K562 (cell line): ENCODE measurements around the gene NEURL2. TPM values are rescaled to one million over a fixed set of nuclear protein-coding genes. Genes with fewer than 3 reads are reported as not detected.

ENCODE experiments used
- ATAC-seq: fragments of 200-7000 bp; cut with Tn5 transposase; 3 replicates; pipeline ENCODE4 v1.9.1; 2020; ENCODE audit warnings: moderate library complexity
- BruUV-seq: library from RNA; stranded (reverse); fragments of 400-500 nt; replicated peaks from 2 replicates; lab custom pipeline; 2021; lab: Mats Ljungman, UMichigan
- CTCF ChIA-PET: fragments of 300-600 bp; formaldehyde crosslinking; extraction: SDS; loops from one replicate; lab custom pipeline; 2021; ENCODE audit warnings: low intra/inter-chr PET ratio; lab: Yijun Ruan, JAX
- POLR2A ChIA-PET: fragments of 300-600, 350-650 bp; sonication (Branson Sonifier 250); formaldehyde crosslinking; extraction: SDS; loops from one replicate; lab custom pipeline; 2021; ENCODE audit warnings: antibody characterized with exemption, inconsistent platforms; lab: Yijun Ruan, JAX
- DNase-seq, 4 experiments: peaks; one replicate each; pipeline versions ENCODE4 v3.0.0 to v3.0.0-alpha.2; 2011 to 2018; ENCODE audit warnings: low spot score in 3 of 4, mixed read lengths in 3 of 4; ENCODE audit errors: extremely low read depth in 1 of 4
- FAIRE-seq: peaks from 2 replicates; lab custom pipeline; 2011; peaks lifted over from hg19 to GRCh38; lab: Jason Lieb, UNC
- H2AFZ ChIP-seq: 2 replicates; pipeline ENCODE4 v1.6.0; 2011; ENCODE audit warnings: low read depth, low read length, control low read depth, inconsistent platforms
- H3K27ac ChIP-seq: fragments of 200-600 bp; 3 replicates; pipeline ENCODE4 v1.8.0; 2011; ENCODE audit warnings: low read depth, mild to moderate bottlenecking, control low read depth, inconsistent platforms, low read length, moderate library complexity, mixed read lengths; ENCODE audit errors: extremely low read depth
- H3K27me3 ChIP-seq, 2 experiments: fragments of 300-600 bp in 1 of 2; 2 replicates in 1 of 2; 3 replicates in 1 of 2; pipeline versions ENCODE4 v1.6.0 to v1.8.0; 2011; ENCODE audit warnings: inconsistent platforms in 2 of 2, low read length in 2 of 2, mild to moderate bottlenecking in 1 of 2, mixed read lengths in 1 of 2, moderate library complexity in 1 of 2; ENCODE audit not compliant: control insufficient read depth in 2 of 2, insufficient read depth in 2 of 2
- H3K36me3 ChIP-seq: fragments of 300-600 bp; 3 replicates; pipeline ENCODE4 v1.8.0; 2011; ENCODE audit warnings: mild to moderate bottlenecking, low read length, inconsistent platforms; ENCODE audit not compliant: control insufficient read depth, insufficient read depth
- H3K4me1 ChIP-seq, 2 experiments: fragments of 200-600 bp in 1 of 2; replicated peaks in 1 of 2; 2 replicates in 1 of 2; 3 replicates in 1 of 2; pipeline versions ENCODE4 v1.5.1 to v1.8.0; 2011; ENCODE audit warnings: inconsistent platforms in 2 of 2, low read length in 2 of 2, mild to moderate bottlenecking in 1 of 2, mixed read lengths in 1 of 2, moderate library complexity in 1 of 2; ENCODE audit not compliant: control insufficient read depth in 2 of 2, insufficient read depth in 2 of 2
- H3K4me2 ChIP-seq: 2 replicates; pipeline ENCODE4 v1.6.1; 2011; ENCODE audit warnings: low read length, control low read depth, inconsistent platforms, mixed read lengths; ENCODE audit not compliant: insufficient read depth
- H3K4me3 ChIP-seq: fragments of 200-600 bp; sonication (generic), shearing (Covaris generic); 2 replicates; pipeline ENCODE4 v1.5.1; 2016; ENCODE audit warnings: control low read depth, inconsistent platforms
- H3K79me2 ChIP-seq: fragments of 200-600 bp; 3 replicates; pipeline ENCODE4 v1.8.0; 2011; ENCODE audit warnings: low read length, inconsistent platforms; ENCODE audit not compliant: control insufficient read depth, insufficient read depth
- H3K9ac ChIP-seq, 2 experiments: 2 replicates each; pipeline versions ENCODE4 v1.6.0 to v1.6.1; 2011; ENCODE audit warnings: low read depth in 2 of 2, low read length in 2 of 2, control low read depth in 1 of 2, inconsistent platforms in 1 of 2, mild to moderate bottlenecking in 1 of 2, mixed read lengths in 1 of 2; ENCODE audit not compliant: insufficient read depth in 1 of 2
- H3K9me1 ChIP-seq: one replicate; pipeline ENCODE4 v1.6.0; 2011; ENCODE audit warnings: inconsistent platforms, mild to moderate bottlenecking, low read length, moderate library complexity; ENCODE audit not compliant: control insufficient read depth, insufficient read depth
- H3K9me3 ChIP-seq: replicated peaks from 2 replicates; pipeline ENCODE4 v1.5.1; 2011; ENCODE audit warnings: low read depth, low read length, inconsistent platforms; ENCODE audit not compliant: control insufficient read depth, insufficient read depth
- H4K20me1 ChIP-seq: replicated peaks from 2 replicates; pipeline ENCODE4 v1.6.1; 2011; ENCODE audit warnings: low read length, inconsistent platforms, mixed read lengths; ENCODE audit not compliant: control insufficient read depth, insufficient read depth
- C11orf30 ChIP-seq: fragments of 450-650 bp; IDR thresholded peaks from 2 replicates; pipeline ENCODE4 v1.6.1; 2016; ENCODE audit warnings: low read depth, mild to moderate bottlenecking
- CREB5 ChIP-seq: fragments of 250-450 bp; sonication (Bioruptor Pico); IDR thresholded peaks from 2 replicates; pipeline ENCODE4 v1.5.0; 2020; ENCODE audit warnings: mild to moderate bottlenecking
- FOXP4 ChIP-seq: sonication (generic); formaldehyde crosslinking; IDR thresholded peaks from 2 replicates; pipeline ENCODE4 v1.8.0; 2022; ENCODE audit warnings: mild to moderate bottlenecking, missing genetic modification reagents, borderline replicate concordance
- HMG20A ChIP-seq: fragments of 450-650 bp; formaldehyde crosslinking; conservative IDR thresholded peaks from 2 replicates; pipeline ENCODE4 v1.4.0; 2020; ENCODE audit warnings: mild to moderate bottlenecking, mixed read lengths
- NELFE ChIP-seq: IDR thresholded peaks from 2 replicates; pipeline ENCODE4 v1.6.1; 2011; ENCODE audit warnings: mild to moderate bottlenecking; ENCODE audit not compliant: insufficient read depth, insufficient read length
- NFXL1 ChIP-seq: fragments of 450-650 bp; formaldehyde crosslinking; IDR thresholded peaks from 2 replicates; pipeline ENCODE4 v1.4.0; 2021; ENCODE audit warnings: mild to moderate bottlenecking
- POLR2G ChIP-seq: fragments of 200-400 bp; formaldehyde crosslinking; IDR thresholded peaks from 2 replicates; pipeline ENCODE4 v1.6.1; 2017; ENCODE audit warnings: low read depth, mild to moderate bottlenecking, antibody characterized with exemption, low read length, moderate library complexity
- SIN3A ChIP-seq, 2 experiments: fragments of 150-350 bp in 1 of 2; IDR thresholded peaks; 2 replicates each; pipeline ENCODE4 v1.6.1; 2011 to 2016; ENCODE audit warnings: borderline replicate concordance in 2 of 2, low read depth in 2 of 2, low read length in 2 of 2, mild to moderate bottlenecking in 2 of 2, moderate library complexity in 2 of 2; ENCODE audit not compliant: control insufficient read depth in 1 of 2
- WGBS: fragments of 100-300 bp; shearing (Covaris generic); methylation state at CpG from one replicate; pipeline ENCODE4 v1.1.6; 2016; ENCODE audit warnings: low coverage, mixed read lengths; ENCODE audit not compliant: insufficient coverage; ENCODE audit errors: missing lambda C conversion rate; 5-methylcytosine and 5-hydroxymethylcytosine counted together
- in situ Hi-C: fragments of 300-500 bp; cut with MboI; formaldehyde crosslinking; loops from 4 replicates; pipeline ENCODE4 v1.15.0; 2018; ENCODE audit warnings: inconsistent platforms, mixed read lengths
- intact Hi-C: fragments of 100-400 bp; cut with micrococcal nuclease; formaldehyde crosslinking; loops from 2 replicates; pipeline ENCODE4 v1.14.2; 2022
- polyA plus RNA-seq, 8 experiments: library from polyadenylated mRNA; depleted of rRNA in 4 of 8; stranded (reverse) in 5 of 8; unstranded in 3 of 8; fragments of >200 nt; fragmentation: Nextera tagmentation in 2 of 8; fragmentation: Illumina TruSeq in 1 of 8; extraction: Ambion mirVana in 2 of 8; extraction: Trizol in 1 of 8; gene quantifications; 2 replicates each; pipeline versions ENCODE4 v1.2.1 to v1.2.3, GENCODE V29; 2011 to 2014; ENCODE audit warnings: inconsistent platforms in 1 of 8, missing spikeins in 1 of 8
- total RNA-seq, 7 experiments: library from RNA; depleted of rRNA in 6 of 7; stranded (reverse); fragments of >200 nt in 6 of 7; fragmentation: Illumina TruSeq in 2 of 7; extraction: Trizol in 2 of 7; gene quantifications; 2 replicates each; pipeline versions ENCODE4 v1.2.1 to v1.2.3, GENCODE V29; 2011 to 2021; ENCODE audit warnings: low replicate concordance in 1 of 7

NEURL2 gene
- total and polyA plus RNA-seq, 9 of the 15 experiments (the other 6 are each of a cell fraction or from before 2014, with no cell fraction given), result 0.22 to 1.9 (median 0.50) TPM; not detected in 1

- intact Hi-C loops, result loop anchor here (5.0 kb wide), 1 partner anchor 68 kb away; no protein-coding TSS in a partner anchor
- WGBS, result 97% methylated on average over 7 of the region's 12 CpGs
Measured at GRCh38 chr20:45894797-45895196, 3.8 kb upstream of the NEURL2 start.

GRCh38 chr20:45893831-45894230 lies 2.8 kb upstream of the NEURL2 start:
- 82% methylated on average over 4 of the region's 4 CpGs for WGBS
- POLR2A ChIA-PET, result interaction anchor here (0.6 to 3.3 kb wide), 7 partner anchors 8 to 105 kb away, joined by 3 to 9 read pairs (median 6); partner anchors contain the start of gene ZSWIM1
- CTCF ChIA-PET, result interaction anchor here (0.6 kb wide), 1 partner anchor 54 kb away, joined by 3 read pairs; no protein-coding TSS in a partner anchor

More at GRCh38 chr20:45894797-45895196, 3.8 kb upstream of the NEURL2 start:
- Histone ChIP-seq H4K20me1 (no peaks in the 10 kb centered on the region), H3K36me3 (peaks cover 56% of the 10 kb centered on the region; the same call in 2 of the 3 replicates), H3K27me3 (no peaks in the 10 kb centered on the region), H3K4me3 (no peak overlapping the region), H3K79me2 (peaks cover 7% of the 10 kb centered on the region; the same call in 1 of the 3 replicates), H3K9ac (no peak overlapping the region), H3K27ac (no peak overlapping the region), H2AFZ (no peak overlapping the region), H3K4me1 (peaks cover 7 to 32% of the 10 kb centered on the region in 2 experiments), H3K9me1 (no peaks in the 10 kb centered on the region), H3K4me2 (no peak overlapping the region), H3K9me3 (no peaks in the 10 kb centered on the region)
- ATAC-seq (no peak), FAIRE-seq (no peak), DNase-seq (no peak)
- TF ChIP-seq POLR2G, result peak; percentile 61
- TF ChIP-seq NFXL1 (CRISPR knock-in tag), result no peak
- TF ChIP-seq HMG20A (CRISPR knock-in tag), result no peak
- BruUV-seq, result no TSS peak
- POLR2A ChIA-PET, result interaction anchor here (0.6 to 1.3 kb wide), 3 partner anchors 10 to 1080 kb away, joined by 3 to 4 read pairs (median 3); no protein-coding TSS in a partner anchor
- CTCF ChIA-PET, result no interaction called here
- in situ Hi-C loops, result no loop called here

More at GRCh38 chr20:45893831-45894230, 2.8 kb upstream of the NEURL2 start:
- H3K4me3 ChIP-seq, result no peak overlapping the region
- BruUV-seq, result no TSS peak
- peaks cover 7 to 32% of the 10 kb centered on the region in 2 experiments for H3K4me1 ChIP-seq
- no peaks in the 10 kb centered on the region for H3K9me1 ChIP-seq
- no peak overlapping the region for H3K4me2 ChIP-seq
- DNase-seq, result no peak
- H3K27me3 ChIP-seq, result no peaks in the 10 kb centered on the region
- H3K27ac ChIP-seq, result no peak overlapping the region
- ATAC-seq, result no peak
- H3K9me3 ChIP-seq, result no peaks in the 10 kb centered on the region
- H3K79me2 ChIP-seq, result peaks cover 7% of the 10 kb centered on the region; the same call in 1 of the 3 replicates
- FAIRE-seq, result peak; percentile 32
- peaks cover 49% of the 10 kb centered on the region; the same call in 2 of the 3 replicates for H3K36me3 ChIP-seq
- H2AFZ ChIP-seq, result no peak overlapping the region
- in situ Hi-C loops (no loop called here), intact Hi-C loops (loop anchor here (5.0 kb wide), 1 partner anchor 68 kb away; no protein-coding TSS in a partner anchor)
- no peak for TF ChIP-seq FOXP4 (CRISPR knock-in tag)
- no peak for TF ChIP-seq SIN3A (IDR thresholded peaks at IDR 0.05; ENCODE audit: borderline replicate concordance in 2 of 2, control insufficient read depth in 1 of 2, low read depth in 2 of 2, low read length in 2 of 2)
- no peak for TF ChIP-seq NELFE
- no peak for TF ChIP-seq C11orf30
- TF ChIP-seq CREB5 (CRISPR knock-in tag), result no peak
- no peaks in the 10 kb centered on the region for H4K20me1 ChIP-seq
- no peak overlapping the region for H3K9ac ChIP-seq
